ENCODE data around the gene PRXL2C.

Gene PRXL2C

DNA sequence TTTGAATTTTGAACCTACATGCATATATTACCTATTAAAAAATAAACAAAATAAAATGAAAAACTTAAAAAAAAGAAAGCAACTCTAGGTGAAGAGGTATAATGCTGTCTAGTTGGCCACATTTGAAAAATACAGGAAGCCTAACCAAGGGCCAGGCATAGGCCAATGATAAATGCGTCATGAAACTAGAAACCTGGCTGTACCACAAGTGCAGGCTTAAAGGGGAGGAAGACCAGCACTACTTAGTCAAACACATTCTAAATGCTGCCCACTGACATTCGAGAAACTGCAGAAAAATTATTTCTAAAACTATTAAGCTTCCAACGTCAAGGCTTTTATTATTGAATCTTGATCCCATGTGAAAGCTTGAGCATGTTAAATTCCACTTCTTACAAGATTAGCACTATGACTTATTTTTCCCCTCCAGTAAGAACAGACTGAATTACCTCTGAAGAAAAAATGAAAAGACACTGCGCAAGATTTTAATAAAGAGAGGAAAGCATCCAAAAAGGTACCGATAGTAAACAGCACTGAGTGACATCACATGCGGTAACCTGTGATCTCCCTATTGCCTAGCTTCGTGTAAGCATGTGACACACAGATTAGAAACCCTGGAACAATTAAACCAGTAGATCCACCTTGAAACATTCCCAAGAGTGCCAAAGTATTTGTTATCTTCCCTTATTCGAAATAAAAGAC lies 51.7 kb downstream of the PRXL2C start:
- Histone ChIP-seq H3K4me1 (ENCODE audit: control insufficient read depth, low read length) (no peaks in the 10 kb centered on the region), H3F3A (ENCODE audit: control insufficient read depth, insufficient read depth) (no peaks in the 10 kb centered on the region), H3K27ac (ENCODE audit: low read depth, low read length) (no peak overlapping the region), H3K9me2 (replicated peaks; ENCODE audit: control insufficient read depth, low read length) (no peaks in the 10 kb centered on the region), H3K79me2 (ENCODE audit: control insufficient read depth, low read length) (no peaks in the 10 kb centered on the region), H3K36me3 (ENCODE audit: control insufficient read depth, low read length) (no peaks in the 10 kb centered on the region), H4K20me1 (ENCODE audit: control insufficient read depth, insufficient read depth, low read depth, low read length) (no peaks in the 10 kb centered on the region), H3K27me3 (ENCODE audit: control insufficient read depth, low read length) (peaks cover 3% of the 10 kb centered on the region; the same call in 1 of the 2 replicates), H3K4me2 (ENCODE audit: low read length) (no peak overlapping the region), H3K9me3 (ENCODE audit: control insufficient read depth, insufficient read depth, low read length) (no peaks in the 10 kb centered on the region), H3K4me3 (ENCODE audit: low read length) (no peak overlapping the region)
- TF ChIP-seq, protein P1, sequence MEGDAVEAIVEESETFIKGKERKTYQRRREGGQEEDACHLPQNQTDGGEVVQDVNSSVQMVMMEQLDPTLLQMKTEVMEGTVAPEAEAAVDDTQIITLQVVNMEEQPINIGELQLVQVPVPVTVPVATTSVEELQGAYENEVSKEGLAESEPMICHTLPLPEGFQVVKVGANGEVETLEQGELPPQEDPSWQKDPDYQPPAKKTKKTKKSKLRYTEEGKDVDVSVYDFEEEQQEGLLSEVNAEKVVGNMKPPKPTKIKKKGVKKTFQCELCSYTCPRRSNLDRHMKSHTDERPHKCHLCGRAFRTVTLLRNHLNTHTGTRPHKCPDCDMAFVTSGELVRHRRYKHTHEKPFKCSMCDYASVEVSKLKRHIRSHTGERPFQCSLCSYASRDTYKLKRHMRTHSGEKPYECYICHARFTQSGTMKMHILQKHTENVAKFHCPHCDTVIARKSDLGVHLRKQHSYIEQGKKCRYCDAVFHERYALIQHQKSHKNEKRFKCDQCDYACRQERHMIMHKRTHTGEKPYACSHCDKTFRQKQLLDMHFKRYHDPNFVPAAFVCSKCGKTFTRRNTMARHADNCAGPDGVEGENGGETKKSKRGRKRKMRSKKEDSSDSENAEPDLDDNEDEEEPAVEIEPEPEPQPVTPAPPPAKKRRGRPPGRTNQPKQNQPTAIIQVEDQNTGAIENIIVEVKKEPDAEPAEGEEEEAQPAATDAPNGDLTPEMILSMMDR (IDR thresholded peaks at IDR 0.05; ENCODE audit: low read depth, low read length, poor library complexity, severe bottlenecking): no peak
- TF ChIP-seq EZH2phosphoT487 (IDR thresholded peaks at IDR 0.05; ENCODE audit: borderline replicate concordance, low read length): no peak

GRCh38 chr9:96599298-96599697 lies 55.8 kb downstream of the PRXL2C start:
- no peaks in the 10 kb centered on the region for H3K79me2 ChIP-seq (ENCODE audit: control insufficient read depth, low read length)
- H3K9me3 ChIP-seq (ENCODE audit: control insufficient read depth, insufficient read depth, low read length): no peaks in the 10 kb centered on the region
- H4K20me1 ChIP-seq (ENCODE audit: control insufficient read depth, insufficient read depth, low read depth, low read length): no peaks in the 10 kb centered on the region

GRCh38 chr9:96596601-96597111 lies 58.5 kb downstream of the PRXL2C start:
- no peaks in the 10 kb centered on the region for H3K79me2 ChIP-seq (ENCODE audit: control insufficient read depth, low read length)

More at GRCh38 chr9:96599298-96599697, 55.8 kb downstream of the PRXL2C start:
- H3F3A ChIP-seq (ENCODE audit: control insufficient read depth, insufficient read depth): no peaks in the 10 kb centered on the region
- no peak overlapping the region for H3K4me3 ChIP-seq (ENCODE audit: low read length)
- H3K4me1 ChIP-seq (ENCODE audit: control insufficient read depth, low read length): no peaks in the 10 kb centered on the region
- H3K4me2 ChIP-seq (ENCODE audit: low read length): no peak overlapping the region
- TF ChIP-seq, protein P1 (IDR thresholded peaks at IDR 0.05; ENCODE audit: low read depth, low read length, poor library complexity, severe bottlenecking): no peak
- no peak for TF ChIP-seq EZH2phosphoT487 (IDR thresholded peaks at IDR 0.05; ENCODE audit: borderline replicate concordance, low read length)
- H3K27me3 ChIP-seq (ENCODE audit: control insufficient read depth, low read length): no peaks in the 10 kb centered on the region
- no peak overlapping the region for H3K27ac ChIP-seq (ENCODE audit: low read depth, low read length)
- no peaks in the 10 kb centered on the region for H3K9me2 ChIP-seq (replicated peaks; ENCODE audit: control insufficient read depth, low read length)
- H3K36me3 ChIP-seq (ENCODE audit: control insufficient read depth, low read length): no peaks in the 10 kb centered on the region

More at GRCh38 chr9:96596601-96597111, 58.5 kb downstream of the PRXL2C start:
- Histone ChIP-seq H3K4me2 (ENCODE audit: low read length) (no peak overlapping the region), H3F3A (ENCODE audit: control insufficient read depth, insufficient read depth) (no peaks in the 10 kb centered on the region), H3K4me1 (ENCODE audit: control insufficient read depth, low read length) (no peaks in the 10 kb centered on the region), H3K9me2 (replicated peaks; ENCODE audit: control insufficient read depth, low read length) (no peaks in the 10 kb centered on the region), H4K20me1 (ENCODE audit: control insufficient read depth, insufficient read depth, low read depth, low read length) (no peaks in the 10 kb centered on the region), H3K27ac (ENCODE audit: low read depth, low read length) (no peak overlapping the region), H3K36me3 (ENCODE audit: control insufficient read depth, low read length) (no peaks in the 10 kb centered on the region), H3K4me3 (ENCODE audit: low read length) (no peak overlapping the region), H3K27me3 (ENCODE audit: control insufficient read depth, low read length) (no peaks in the 10 kb centered on the region), H3K9me3 (ENCODE audit: control insufficient read depth, insufficient read depth, low read length) (no peaks in the 10 kb centered on the region)
- TF ChIP-seq, protein P1 (IDR thresholded peaks at IDR 0.05; ENCODE audit: low read depth, low read length, poor library complexity, severe bottlenecking): no peak
- TF ChIP-seq EZH2phosphoT487 (IDR thresholded peaks at IDR 0.05; ENCODE audit: borderline replicate concordance, low read length): no peak
